ENCODE results near the gene IL24. TPM values are rescaled to one million over a fixed set of nuclear protein-coding genes. Genes with fewer than 3 reads are reported as not detected.

IL24 gene
- total and polyA plus RNA-seq, 2 donors from 2014 or later, result not detected

GRCh38 chr1:206905295-206906164 is 8.3 kb downstream of the IL24 start:
- intact Hi-C loops (cut with DNase I), result no loop called here
- no peak for TF ChIP-seq CTCF (IDR thresholded peaks at IDR 0.05; ENCODE audit: borderline replicate concordance, extremely low read depth, insufficient read depth)
- Histone ChIP-seq H3K36me3 (ENCODE audit: control insufficient read depth in 2 of 3, insufficient read depth in 3 of 3, low read length in 3 of 3) (no peaks in the 10 kb centered on the region), H3K9ac (ENCODE audit: low read length in 3 of 3) (no peak overlapping the region), H3K4me3 (ENCODE audit: low read length in 3 of 3) (no peak overlapping the region), H3K9me3 (ENCODE audit: control insufficient read depth in 2 of 3, insufficient read depth in 1 of 3, low read length in 3 of 3) (no peaks in the 10 kb centered on the region), H3K4me1 (ENCODE audit: control insufficient read depth in 2 of 3, insufficient read depth in 2 of 3, low read depth in 1 of 3, low read length in 3 of 3) (peaks cover 0 to 7% (median 0%) of the 10 kb centered on the region in 3 donors), H3K27me3 (ENCODE audit: control insufficient read depth, insufficient read depth, low read length) (no peaks in the 10 kb centered on the region), H3K27ac (ENCODE audit: low read depth in 2 of 2, low read length in 2 of 2) (no peak overlapping the region)
- DNase-seq (no peak), FAIRE-seq (no peak)

- FAIRE-seq, result no peak
- H3K27ac ChIP-seq (ENCODE audit: low read depth in 2 of 2, low read length in 2 of 2), result no peak overlapping the region
- DNase-seq, result peak in 1 of 5 donors; percentile 80
- H3K4me1 ChIP-seq (ENCODE audit: control insufficient read depth in 2 of 3, insufficient read depth in 2 of 3, low read depth in 1 of 3, low read length in 3 of 3), result peaks cover 0 to 7% (median 0%) of the 10 kb centered on the region in 3 donors
- H3K27me3 ChIP-seq (ENCODE audit: control insufficient read depth, insufficient read depth, low read length), result no peaks in the 10 kb centered on the region
- TF ChIP-seq CTCF (IDR thresholded peaks at IDR 0.05; ENCODE audit: borderline replicate concordance, extremely low read depth, insufficient read depth), result peak; percentile 10
- H3K36me3 ChIP-seq (ENCODE audit: control insufficient read depth in 2 of 3, insufficient read depth in 3 of 3, low read length in 3 of 3), result no peaks in the 10 kb centered on the region
- no peaks in the 10 kb centered on the region for H3K9me3 ChIP-seq (ENCODE audit: control insufficient read depth in 2 of 3, insufficient read depth in 1 of 3, low read length in 3 of 3)
- intact Hi-C loops (cut with DNase I), result no loop called here
- no peak overlapping the region for H3K9ac ChIP-seq (ENCODE audit: low read length in 3 of 3)
- H3K4me3 ChIP-seq (ENCODE audit: low read length in 3 of 3), result no peak overlapping the region
These were observed 10.2 kb downstream of the IL24 start for GRCh38 chr1:206907304-206907991.

GRCh38 chr1:206908038-206908437 is 10.8 kb downstream of the IL24 start:
- FAIRE-seq, result no peak
- H3K36me3 ChIP-seq (ENCODE audit: control insufficient read depth in 2 of 3, insufficient read depth in 3 of 3, low read length in 3 of 3), result no peaks in the 10 kb centered on the region
- no peaks in the 10 kb centered on the region for H3K27me3 ChIP-seq (ENCODE audit: control insufficient read depth, insufficient read depth, low read length)
- TF ChIP-seq CTCF (IDR thresholded peaks at IDR 0.05; ENCODE audit: borderline replicate concordance, extremely low read depth, insufficient read depth), result no peak
- H3K4me3 ChIP-seq (ENCODE audit: low read length in 3 of 3), result no peak overlapping the region
- intact Hi-C loops (cut with DNase I), result no loop called here
- H3K27ac ChIP-seq (ENCODE audit: low read depth in 2 of 2, low read length in 2 of 2), result no peak overlapping the region
- no peak overlapping the region for H3K9ac ChIP-seq (ENCODE audit: low read length in 3 of 3)
- H3K9me3 ChIP-seq (ENCODE audit: control insufficient read depth in 2 of 3, insufficient read depth in 1 of 3, low read length in 3 of 3), result no peaks in the 10 kb centered on the region
- H3K4me1 ChIP-seq (ENCODE audit: control insufficient read depth in 2 of 3, insufficient read depth in 2 of 3, low read depth in 1 of 3, low read length in 3 of 3), result peaks cover 0 to 7% (median 0%) of the 10 kb centered on the region in 3 donors
- no peak for DNase-seq
